Activated naive CD4-positive, alpha-beta T cell treated with anti-CD3 and anti-CD28 coated beads, Interleukin-2, amount 10 ng/mL, durations not matched to agents 7 days and 5 days (primary cell): Measurements from ENCODE around the gene PAEP.
"Not testable (repeated sequence)": the region's sequence is repeated elsewhere in the genome, so short reads cannot be mapped to it uniquely, and the experiment has no call there.

Experiments
- CTCF ChIA-PET: fragments of 350-600 bp; sonication (Branson Sonifier 250); formaldehyde crosslinking; loops from one replicate; lab custom pipeline; 2021; ENCODE audit warnings: antibody characterized with exemption; lab: Charles Lee
- DNase-seq: peaks from one replicate; pipeline ENCODE4 v3.0.0-alpha.2; 2020
- H3K27ac Mint-ChIP-seq: one replicate; pipeline ENCODE4 v1.8.0; 2021; ENCODE audit warnings: mild to moderate bottlenecking, moderate library complexity, mixed read lengths
- H3K27me3 Mint-ChIP-seq: one replicate; pipeline ENCODE4 v1.8.0; 2021; ENCODE audit warnings: mild to moderate bottlenecking, mixed read lengths
- H3K36me3 Mint-ChIP-seq: one replicate; pipeline ENCODE4 v1.8.0; 2021; ENCODE audit warnings: mixed read lengths
- H3K4me1 Mint-ChIP-seq: one replicate; pipeline ENCODE4 v1.8.0; 2021; ENCODE audit warnings: mixed read lengths
- H3K4me3 Mint-ChIP-seq: one replicate; pipeline ENCODE4 v1.8.0; 2021; ENCODE audit warnings: mild to moderate bottlenecking, moderate library complexity, mixed read lengths
- H3K9me3 Mint-ChIP-seq: one replicate; pipeline ENCODE4 v1.8.0; 2021; ENCODE audit warnings: mixed read lengths

The PAEP gene

DNA sequence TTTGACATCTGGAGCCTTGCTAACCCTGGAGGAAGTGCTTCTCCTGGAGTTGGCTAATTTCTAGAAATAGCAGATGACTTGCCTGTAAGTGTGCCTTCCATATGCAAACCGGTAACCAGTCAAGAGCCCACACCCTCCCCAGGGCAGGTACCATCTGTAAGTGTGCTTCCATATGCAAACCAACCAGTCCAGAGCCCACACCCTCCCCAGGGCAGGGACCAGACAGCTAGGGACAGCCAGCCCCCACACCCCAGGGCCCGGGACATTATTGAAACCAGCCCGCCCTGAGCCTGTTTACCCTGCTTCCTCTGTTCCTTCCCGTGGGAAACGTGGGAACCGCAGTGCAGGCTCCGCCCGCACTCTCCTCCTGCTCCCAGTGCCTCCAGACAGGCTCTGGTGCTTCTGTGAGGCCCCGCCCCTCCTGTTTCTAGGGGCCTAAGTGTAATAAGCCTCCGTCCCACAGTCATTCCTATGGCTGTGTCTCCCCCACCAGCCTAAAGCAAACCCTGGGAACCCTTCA is 27.3 kb upstream of the PAEP start:
- not testable (repeated sequence) for H3K4me1 Mint-ChIP-seq, DNase-seq, H3K36me3 Mint-ChIP-seq, H3K4me3 Mint-ChIP-seq, H3K27ac Mint-ChIP-seq, H3K9me3 Mint-ChIP-seq
- CTCF ChIA-PET, result interaction anchor here (1.2 kb wide), 1 partner anchor 29 kb away, joined by 3 read pairs; no protein-coding TSS in a partner anchor
- peaks cover 27% of the 10 kb centered on the region for H3K27me3 Mint-ChIP-seq

- H3K27me3 Mint-ChIP-seq, result peaks cover 27% of the 10 kb centered on the region
These were observed 26.7 kb upstream of the PAEP start for GRCh38 chr9:135534826-135535225.

GRCh38 chr9:135535631-135536030 is 25.9 kb upstream of the PAEP start:
- CTCF ChIA-PET, H3K27ac Mint-ChIP-seq, H3K4me3 Mint-ChIP-seq, DNase-seq, H3K36me3 Mint-ChIP-seq, H3K9me3 Mint-ChIP-seq, H3K4me1 Mint-ChIP-seq: not testable (repeated sequence)
- H3K27me3 Mint-ChIP-seq, result peaks cover 27% of the 10 kb centered on the region

More at GRCh38 chr9:135534826-135535225, 26.7 kb upstream of the PAEP start:
- H3K36me3 Mint-ChIP-seq, H3K27ac Mint-ChIP-seq, H3K4me3 Mint-ChIP-seq, H3K4me1 Mint-ChIP-seq, CTCF ChIA-PET, DNase-seq, H3K9me3 Mint-ChIP-seq: not testable (repeated sequence)

- Mint-ChIP-seq H3K27me3 (peaks cover 23% of the 10 kb centered on the region), H3K9me3 (no peaks in the 10 kb centered on the region), H3K36me3 (no peaks in the 10 kb centered on the region), H3K4me3 (no peak overlapping the region), H3K4me1 (no peaks in the 10 kb centered on the region), H3K27ac (no peak overlapping the region)
- CTCF ChIA-PET, result no interaction called here
- no peak for DNase-seq
These were observed 25.3 kb upstream of the PAEP start for GRCh38 chr9:135536216-135536615.

- H3K4me3 Mint-ChIP-seq, DNase-seq, H3K36me3 Mint-ChIP-seq, H3K27ac Mint-ChIP-seq, H3K4me1 Mint-ChIP-seq, H3K27me3 Mint-ChIP-seq, H3K9me3 Mint-ChIP-seq, CTCF ChIA-PET: not testable (repeated sequence)
These were observed 18.2 kb upstream of the PAEP start for GRCh38 chr9:135543262-135543894.

- DNase-seq, result no peak
- no peaks in the 10 kb centered on the region for H3K36me3 Mint-ChIP-seq
- CTCF ChIA-PET, result no interaction called here
- H3K4me3 Mint-ChIP-seq, result no peak overlapping the region
- no peaks in the 10 kb centered on the region for H3K4me1 Mint-ChIP-seq
- no peaks in the 10 kb centered on the region for H3K9me3 Mint-ChIP-seq
- peaks cover 10% of the 10 kb centered on the region for H3K27me3 Mint-ChIP-seq
- H3K27ac Mint-ChIP-seq, result peak overlapping the region; percentile 54
These were observed 16.4 kb upstream of the PAEP start for GRCh38 chr9:135544981-135545635.

DNA sequence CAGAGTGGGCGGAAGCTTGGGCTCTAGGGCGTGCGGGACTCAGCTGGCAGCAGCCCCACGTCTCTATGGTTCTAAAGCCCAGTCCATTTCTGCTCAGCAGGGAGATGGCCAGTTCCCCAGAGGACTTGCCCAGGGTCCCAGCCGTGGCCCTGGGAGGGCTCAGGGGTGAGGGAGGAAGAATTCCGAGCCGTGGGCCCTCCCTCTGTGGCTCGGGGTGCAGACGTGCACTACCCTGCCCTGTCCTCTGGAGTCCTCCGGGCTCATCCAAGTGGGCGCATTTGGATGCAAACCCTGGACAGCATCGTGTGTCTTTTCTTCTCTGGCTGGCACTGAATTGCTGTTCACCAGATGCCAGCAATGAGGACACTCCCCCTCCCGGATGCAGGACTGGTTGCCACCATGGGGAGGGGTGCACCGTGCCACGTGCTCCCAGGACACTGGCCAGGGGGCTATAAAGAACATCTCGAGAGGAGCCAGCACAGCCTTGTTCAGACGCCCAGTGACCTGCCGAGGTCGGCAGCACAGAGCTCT is 15.8 kb upstream of the PAEP start, which contains the start of gene OBP2A:
OBP2A (plus strand) TSS at position 481 of the 531 bp plus-strand sequence. CDS start 55 bp downstream, outside the sequence.
- H3K9me3 Mint-ChIP-seq, H3K36me3 Mint-ChIP-seq, H3K4me1 Mint-ChIP-seq, H3K4me3 Mint-ChIP-seq, DNase-seq, CTCF ChIA-PET, H3K27me3 Mint-ChIP-seq: not testable (repeated sequence)
- peak within 1 kb of the TSS; percentile 54 for H3K27ac Mint-ChIP-seq

DNA sequence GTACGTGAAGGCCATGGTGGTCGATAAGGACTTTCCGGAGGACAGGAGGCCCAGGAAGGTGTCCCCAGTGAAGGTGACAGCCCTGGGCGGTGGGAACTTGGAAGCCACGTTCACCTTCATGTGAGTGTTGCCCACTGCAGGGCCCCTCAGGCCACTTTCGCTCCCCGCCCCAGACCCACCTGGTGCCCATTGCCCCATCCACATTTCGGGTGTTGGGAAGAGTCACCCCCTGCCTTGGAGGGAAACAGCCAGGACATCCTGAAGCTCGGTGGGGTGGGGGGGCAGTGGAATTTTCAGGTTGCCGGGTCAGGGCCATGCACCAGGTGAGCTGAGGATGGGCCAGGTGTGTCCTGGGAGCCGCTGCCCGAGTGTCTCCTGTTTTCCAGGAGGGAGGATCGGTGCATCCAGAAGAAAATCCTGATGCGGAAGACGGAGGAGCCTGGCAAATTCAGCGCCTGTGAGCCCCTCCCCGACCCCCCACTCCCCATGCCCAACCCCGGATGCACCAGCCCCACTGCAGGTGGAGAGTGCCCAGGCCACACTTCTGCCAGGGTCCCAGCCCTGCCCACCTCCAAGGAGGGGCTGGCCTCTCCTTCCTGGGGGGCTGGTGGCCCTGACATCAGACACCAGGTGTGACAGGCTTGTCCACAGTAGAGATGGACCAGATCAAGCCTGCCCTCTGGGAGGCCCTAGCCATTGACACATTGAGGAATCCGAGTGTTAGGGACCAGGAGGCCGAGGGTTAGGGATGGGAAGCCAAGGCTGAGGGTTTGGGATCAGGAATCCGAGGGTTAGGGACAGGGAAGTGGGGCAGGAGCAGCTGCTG is 14.6 kb upstream of the PAEP start:
- H3K36me3 Mint-ChIP-seq, H3K4me1 Mint-ChIP-seq, H3K4me3 Mint-ChIP-seq, H3K27me3 Mint-ChIP-seq, H3K27ac Mint-ChIP-seq, DNase-seq, CTCF ChIA-PET, H3K9me3 Mint-ChIP-seq: not testable (repeated sequence)

GRCh38 chr9:135547756-135548736 is 13.5 kb upstream of the PAEP start:
- Mint-ChIP-seq H3K4me1 (no peaks in the 10 kb centered on the region), H3K9me3 (no peaks in the 10 kb centered on the region), H3K4me3 (no peak overlapping the region), H3K27me3 (peaks cover 5% of the 10 kb centered on the region), H3K36me3 (no peaks in the 10 kb centered on the region), H3K27ac (no peak overlapping the region)
- CTCF ChIA-PET, result no interaction called here
- DNase-seq, result no peak

DNA sequence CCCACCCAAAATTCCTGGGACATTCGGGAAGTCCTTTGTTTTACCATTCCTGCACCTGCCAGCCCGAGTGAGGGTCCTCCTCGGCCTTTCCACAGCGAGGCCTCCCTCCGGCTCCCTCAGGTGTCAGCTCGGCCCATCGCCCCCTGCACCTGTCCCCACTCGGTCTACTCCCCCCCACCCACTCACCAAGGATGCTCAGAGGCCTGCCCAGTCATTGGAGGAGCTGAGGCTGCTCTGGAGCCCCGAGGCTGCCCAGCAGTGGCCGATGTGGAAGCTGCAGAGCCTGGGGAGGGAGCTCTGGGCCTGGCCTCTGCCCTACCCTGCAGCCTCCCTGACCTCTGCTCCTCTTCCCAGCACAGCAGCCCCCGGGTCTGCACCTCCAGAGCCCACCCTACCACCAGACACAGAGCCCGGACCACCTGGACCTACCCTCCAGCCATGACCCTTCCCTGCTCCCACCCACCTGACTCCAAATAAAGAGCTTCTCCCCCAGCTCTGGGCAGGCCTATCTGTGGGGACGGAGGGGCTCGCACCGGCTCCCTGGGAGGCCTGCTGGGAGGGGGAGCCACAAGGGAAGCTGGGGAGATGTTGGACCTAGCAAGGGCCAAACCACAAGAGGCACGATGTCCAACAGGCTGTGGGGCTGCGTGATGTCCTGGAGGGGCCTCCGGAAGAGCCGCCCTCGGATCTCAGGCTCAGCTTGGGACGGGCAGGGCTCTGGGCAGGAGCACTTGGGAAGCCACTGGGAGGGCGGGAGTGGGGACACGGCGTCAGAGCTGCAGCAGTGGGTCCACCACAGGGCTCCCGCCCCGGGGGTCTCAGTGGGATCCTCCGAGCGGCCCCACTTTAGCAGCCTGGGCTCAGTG is 11.8 kb upstream of the PAEP start:
- DNase-seq, H3K27ac Mint-ChIP-seq, H3K27me3 Mint-ChIP-seq, H3K9me3 Mint-ChIP-seq, H3K4me1 Mint-ChIP-seq, H3K36me3 Mint-ChIP-seq, H3K4me3 Mint-ChIP-seq, CTCF ChIA-PET: not testable (repeated sequence)

- Mint-ChIP-seq H3K4me3 (no peak overlapping the region), H3K27me3 (no peaks in the 10 kb centered on the region), H3K4me1 (no peaks in the 10 kb centered on the region), H3K36me3 (no peaks in the 10 kb centered on the region), H3K27ac (no peak overlapping the region), H3K9me3 (no peaks in the 10 kb centered on the region)
- no peak for DNase-seq
- CTCF ChIA-PET, result no interaction called here
These were observed 11.1 kb upstream of the PAEP start for GRCh38 chr9:135550344-135550918.

GRCh38 chr9:135551031-135551430 is 10.5 kb upstream of the PAEP start:
- H3K4me1 Mint-ChIP-seq, result no peaks in the 10 kb centered on the region
- CTCF ChIA-PET, result no interaction called here
- no peak overlapping the region for H3K27ac Mint-ChIP-seq
- H3K27me3 Mint-ChIP-seq, result no peaks in the 10 kb centered on the region
- H3K36me3 Mint-ChIP-seq, result no peaks in the 10 kb centered on the region
- no peaks in the 10 kb centered on the region for H3K9me3 Mint-ChIP-seq
- DNase-seq, result no peak
- no peak overlapping the region for H3K4me3 Mint-ChIP-seq
